ENCODE results near the gene ALDH1A2.

The ALDH1A2 gene

DNA sequence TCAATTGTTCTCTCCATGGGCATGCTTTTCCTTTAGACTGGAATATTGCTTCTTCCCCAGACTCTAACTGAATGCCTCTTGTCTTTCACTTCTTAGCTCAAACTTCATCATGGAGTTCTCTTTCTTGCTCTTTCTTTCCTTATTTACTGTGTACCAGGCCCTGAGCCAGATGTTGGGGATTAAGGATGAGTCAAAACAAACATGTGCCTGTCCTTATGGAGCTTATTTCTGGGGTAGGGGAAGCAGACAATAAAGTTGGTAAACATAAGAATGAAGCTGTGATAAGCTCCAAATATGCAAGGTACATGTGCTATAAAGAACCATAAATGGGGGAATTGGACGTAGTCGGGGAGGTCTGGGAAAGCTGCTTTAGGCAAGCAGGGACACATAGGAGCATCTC, 145.8 kb downstream of the ALDH1A2 start:
- DNase-seq (ENCODE audit: low read depth) = no peak
- no peak overlapping the region for H3K4me3 ChIP-seq (ENCODE audit: control insufficient read depth, low read depth, low read length)
- TF ChIP-seq, protein P1, sequence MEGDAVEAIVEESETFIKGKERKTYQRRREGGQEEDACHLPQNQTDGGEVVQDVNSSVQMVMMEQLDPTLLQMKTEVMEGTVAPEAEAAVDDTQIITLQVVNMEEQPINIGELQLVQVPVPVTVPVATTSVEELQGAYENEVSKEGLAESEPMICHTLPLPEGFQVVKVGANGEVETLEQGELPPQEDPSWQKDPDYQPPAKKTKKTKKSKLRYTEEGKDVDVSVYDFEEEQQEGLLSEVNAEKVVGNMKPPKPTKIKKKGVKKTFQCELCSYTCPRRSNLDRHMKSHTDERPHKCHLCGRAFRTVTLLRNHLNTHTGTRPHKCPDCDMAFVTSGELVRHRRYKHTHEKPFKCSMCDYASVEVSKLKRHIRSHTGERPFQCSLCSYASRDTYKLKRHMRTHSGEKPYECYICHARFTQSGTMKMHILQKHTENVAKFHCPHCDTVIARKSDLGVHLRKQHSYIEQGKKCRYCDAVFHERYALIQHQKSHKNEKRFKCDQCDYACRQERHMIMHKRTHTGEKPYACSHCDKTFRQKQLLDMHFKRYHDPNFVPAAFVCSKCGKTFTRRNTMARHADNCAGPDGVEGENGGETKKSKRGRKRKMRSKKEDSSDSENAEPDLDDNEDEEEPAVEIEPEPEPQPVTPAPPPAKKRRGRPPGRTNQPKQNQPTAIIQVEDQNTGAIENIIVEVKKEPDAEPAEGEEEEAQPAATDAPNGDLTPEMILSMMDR (IDR thresholded peaks at IDR 0.05; ENCODE audit: control insufficient read depth, insufficient read depth, low read depth, low read length, missing control alignments) = no peak

DNA sequence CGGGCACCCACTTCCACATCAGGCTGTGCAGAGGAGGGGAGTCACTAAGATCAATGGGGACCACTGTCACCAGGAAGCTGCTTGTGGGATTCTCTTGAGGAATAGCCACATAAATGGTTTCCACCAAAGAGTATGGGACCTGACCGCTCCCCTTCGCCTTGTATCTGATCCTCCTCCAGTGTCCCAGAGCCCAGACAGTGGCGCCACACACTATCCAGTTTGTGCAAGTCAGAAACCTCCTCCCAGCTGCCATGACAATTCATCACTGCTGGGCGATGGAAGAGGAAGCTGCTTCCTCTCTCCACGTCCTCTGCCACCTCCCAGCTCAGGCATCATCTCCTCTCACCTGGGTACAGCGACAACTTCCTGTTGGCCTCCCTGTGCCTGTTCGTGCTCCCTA, 147.5 kb downstream of the ALDH1A2 start:
- DNase-seq (ENCODE audit: low read depth) = no peak
- TF ChIP-seq, protein P1 (IDR thresholded peaks at IDR 0.05; ENCODE audit: control insufficient read depth, insufficient read depth, low read depth, low read length, missing control alignments) = no peak
- no peak overlapping the region for H3K4me3 ChIP-seq (ENCODE audit: control insufficient read depth, low read depth, low read length)

DNA sequence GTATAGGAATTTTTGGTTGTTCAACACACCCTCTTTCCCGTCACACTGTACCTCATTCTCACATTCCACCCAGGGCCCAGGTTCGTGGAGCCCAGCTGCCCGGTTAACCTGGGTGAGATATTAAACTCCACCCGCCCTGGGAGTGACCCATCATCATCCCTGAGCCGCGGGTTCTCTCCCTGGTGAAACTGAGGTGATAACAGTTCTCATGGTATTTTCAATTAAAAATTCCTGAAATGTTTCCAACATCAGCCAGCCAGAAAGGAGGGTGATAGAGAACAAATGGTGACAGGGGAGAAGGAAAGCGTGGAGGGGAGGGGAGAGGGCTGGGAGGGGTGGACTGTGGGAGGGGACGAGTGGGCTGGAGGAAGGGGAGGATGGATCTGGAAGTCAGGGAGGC, 148.8 kb downstream of the ALDH1A2 start:
- H3K4me3 ChIP-seq (ENCODE audit: control insufficient read depth, low read depth, low read length) = no peak overlapping the region

DNA sequence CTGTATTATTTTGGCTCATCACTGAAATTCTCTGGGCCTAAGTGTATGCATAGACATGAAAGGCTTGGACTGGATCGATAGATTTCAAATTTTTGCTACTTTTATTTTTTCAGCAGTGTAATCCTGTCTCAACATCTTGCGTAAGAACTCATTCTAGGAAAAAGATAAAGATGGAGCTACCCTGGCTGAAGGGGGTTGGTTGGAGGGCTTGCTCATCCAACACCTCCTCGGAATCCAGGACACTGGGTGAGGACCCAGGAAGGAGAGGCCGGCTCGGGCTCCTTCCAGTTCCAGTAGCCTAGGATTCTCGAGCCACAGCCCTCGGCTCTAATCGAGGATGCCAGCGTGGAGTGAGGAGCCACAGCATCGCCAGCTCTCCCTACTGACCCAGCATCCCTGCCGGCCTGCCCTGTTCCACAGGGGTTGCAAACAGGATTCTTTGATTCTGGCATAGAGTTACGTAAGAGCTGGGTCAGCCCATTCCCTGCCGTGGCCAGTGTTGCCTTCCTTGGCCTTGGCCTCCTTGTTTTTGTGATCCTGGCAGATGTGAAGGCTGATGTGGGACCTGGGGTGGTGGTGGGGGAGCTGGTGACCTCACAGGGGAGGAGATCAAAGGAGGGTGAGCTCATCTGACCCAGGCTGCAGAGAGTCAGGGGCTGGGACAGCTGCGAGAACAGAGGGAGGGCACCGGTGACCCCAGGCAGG, 149.5 kb downstream of the ALDH1A2 start:
- TF ChIP-seq, protein P1 (IDR thresholded peaks at IDR 0.05; ENCODE audit: control insufficient read depth, insufficient read depth, low read depth, low read length, missing control alignments) = no peak
- no peak overlapping the region for H3K4me3 ChIP-seq (ENCODE audit: control insufficient read depth, low read depth, low read length)
- DNase-seq (ENCODE audit: low read depth) = no peak

More for the DNA sequence above, 148.8 kb downstream of the ALDH1A2 start:
- TF ChIP-seq, protein P1 (IDR thresholded peaks at IDR 0.05; ENCODE audit: control insufficient read depth, insufficient read depth, low read depth, low read length, missing control alignments) = no peak
- DNase-seq (ENCODE audit: low read depth) = no peak

DNA sequence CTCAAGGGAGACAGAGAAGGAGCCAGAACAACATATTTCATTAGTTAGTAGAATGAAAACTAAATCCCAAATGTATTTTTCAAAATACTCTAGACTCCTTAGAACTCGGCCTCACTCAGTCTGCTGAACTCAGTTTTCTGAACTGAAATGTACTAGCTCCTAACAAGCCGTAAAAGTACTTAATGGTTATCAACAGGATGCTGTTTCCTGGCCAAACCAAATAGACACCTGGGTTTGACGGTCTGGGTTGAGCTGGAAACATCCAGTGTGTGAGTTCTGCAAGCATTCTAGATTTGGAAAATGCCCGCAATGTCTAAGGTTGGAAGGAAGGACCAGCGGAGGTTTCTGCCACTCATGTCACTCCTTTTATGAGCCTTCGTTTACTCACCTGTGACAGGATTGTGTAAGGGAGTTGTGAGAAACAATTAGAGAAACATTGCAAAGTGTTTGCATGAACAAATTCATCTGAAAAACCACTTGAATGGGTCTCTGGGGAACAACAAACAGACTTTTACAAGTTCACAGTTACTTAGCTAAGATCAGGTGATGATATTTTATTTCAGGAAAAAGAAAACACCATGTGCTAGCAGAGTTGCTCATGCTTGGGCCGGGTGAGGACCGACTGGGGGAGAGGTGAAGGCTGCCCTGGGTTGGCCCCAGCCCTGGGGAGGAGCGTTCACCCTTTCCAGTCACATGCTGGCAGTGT, 151.0 kb downstream of the ALDH1A2 start:
- DNase-seq (ENCODE audit: low read depth) = no peak
- TF ChIP-seq, protein P1 (IDR thresholded peaks at IDR 0.05; ENCODE audit: control insufficient read depth, insufficient read depth, low read depth, low read length, missing control alignments) = no peak
- no peak overlapping the region for H3K4me3 ChIP-seq (ENCODE audit: control insufficient read depth, low read depth, low read length)

DNA sequence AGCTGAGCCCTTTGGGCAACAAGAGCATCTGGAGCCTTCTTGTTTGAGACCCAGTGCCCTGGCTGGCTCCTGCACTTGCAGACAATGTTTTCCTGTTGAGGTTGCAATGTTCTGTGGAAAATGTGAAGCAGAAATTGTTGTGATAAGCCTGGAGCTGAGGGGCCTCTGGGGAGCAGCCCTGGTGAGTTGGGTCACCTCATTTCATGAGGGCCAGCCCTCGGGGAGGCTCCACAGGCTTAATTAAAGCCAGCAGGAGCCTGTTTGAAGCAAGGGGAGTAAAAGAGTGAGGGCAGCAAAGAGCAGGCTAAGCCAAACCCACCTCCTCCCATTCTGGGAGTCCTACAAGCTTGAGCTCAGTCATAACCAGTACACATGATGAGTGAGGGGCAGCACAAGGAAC, 154.3 kb downstream of the ALDH1A2 start:
- no peak for DNase-seq (ENCODE audit: low read depth)
- no peak overlapping the region for H3K4me3 ChIP-seq (ENCODE audit: control insufficient read depth, low read depth, low read length)

More for the DNA sequence above, 154.3 kb downstream of the ALDH1A2 start:
- TF ChIP-seq, protein P1 (IDR thresholded peaks at IDR 0.05; ENCODE audit: control insufficient read depth, insufficient read depth, low read depth, low read length, missing control alignments) = no peak
